Neural cell (in vitro differentiated cells): Measurements from ENCODE around the gene ACSS1.

ENCODE experiments used
- CTCF ChIP-seq: fragments of 450-650 bp; IDR thresholded peaks from 2 replicates; pipeline ENCODE4 v1.5.1; 2014; ENCODE audit warnings: antibody characterized with exemption, mild to moderate bottlenecking, moderate library complexity; ENCODE audit not compliant: poor library complexity, severe bottlenecking
- EP300 ChIP-seq: fragments of 450-650 bp; conservative IDR thresholded peaks from 2 replicates; pipeline ENCODE4 v1.6.1; 2014; ENCODE audit warnings: antibody characterized with exemption, mild to moderate bottlenecking, moderate library complexity; ENCODE audit not compliant: poor library complexity, severe bottlenecking
- EZH2 ChIP-seq: fragments of 200-600, 300-800 bp; shearing (Covaris generic), sonication (generic); IDR thresholded peaks from 2 replicates; pipeline ENCODE4 v1.6.1; 2014; ENCODE audit warnings: antibody characterized with exemption, low read length, borderline replicate concordance, mild to moderate bottlenecking; ENCODE audit not compliant: insufficient read depth, poor library complexity, severe bottlenecking
- MXI1 ChIP-seq: fragments of 450-650 bp; conservative IDR thresholded peaks from 2 replicates; pipeline ENCODE4 v1.6.1; 2014; ENCODE audit warnings: antibody characterized with exemption, mild to moderate bottlenecking; ENCODE audit not compliant: poor library complexity, severe bottlenecking
- SMC3 ChIP-seq: fragments of 450-650 bp; conservative IDR thresholded peaks from 2 replicates; pipeline ENCODE4 v1.6.1; 2014; ENCODE audit warnings: antibody characterized with exemption, mild to moderate bottlenecking, moderate library complexity; ENCODE audit not compliant: poor library complexity

- TF ChIP-seq CTCF = no peak
- TF ChIP-seq EZH2 = no peak
- TF ChIP-seq MXI1 = no peak
- TF ChIP-seq EP300 = no peak
- TF ChIP-seq SMC3 = no peak
Measured at GRCh38 chr20:25099601-25100140, 41.7 kb upstream of the ACSS1 start.
